Stimulated activated CD8-positive, alpha-beta memory T cell treated with anti-CD3 and anti-CD28 coated beads, Interleukin-4, amount 100 ng/mL, for 4 hours (primary cell): ENCODE measurements around the gene RAB11FIP2.
"Not testable (repeated sequence)": the region's sequence is repeated elsewhere in the genome, so short reads cannot be mapped to it uniquely, and the experiment has no call there.

Experiments used
- DNase-seq, 2 donors: peaks; one replicate each; pipeline ENCODE4 v3.0.0-alpha.2; 2020; ENCODE audit warnings: low read depth in 2 of 2, low spot score in 1 of 2

The RAB11FIP2 gene, protein sequence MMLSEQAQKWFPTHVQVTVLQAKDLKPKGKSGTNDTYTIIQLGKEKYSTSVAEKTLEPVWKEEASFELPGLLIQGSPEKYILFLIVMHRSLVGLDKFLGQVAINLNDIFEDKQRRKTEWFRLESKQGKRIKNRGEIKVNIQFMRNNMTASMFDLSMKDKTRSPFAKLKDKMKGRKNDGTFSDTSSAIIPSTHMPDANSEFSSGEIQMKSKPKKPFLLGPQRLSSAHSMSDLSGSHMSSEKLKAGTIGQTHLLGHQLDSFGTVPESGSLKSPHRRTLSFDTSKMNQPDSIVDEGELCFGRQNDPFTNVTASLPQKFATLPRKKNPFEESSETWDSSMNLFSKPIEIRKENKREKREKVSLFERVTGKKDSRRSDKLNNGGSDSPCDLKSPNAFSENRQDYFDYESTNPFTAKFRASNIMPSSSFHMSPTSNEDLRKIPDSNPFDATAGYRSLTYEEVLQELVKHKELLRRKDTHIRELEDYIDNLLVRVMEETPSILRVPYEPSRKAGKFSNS

DNA sequence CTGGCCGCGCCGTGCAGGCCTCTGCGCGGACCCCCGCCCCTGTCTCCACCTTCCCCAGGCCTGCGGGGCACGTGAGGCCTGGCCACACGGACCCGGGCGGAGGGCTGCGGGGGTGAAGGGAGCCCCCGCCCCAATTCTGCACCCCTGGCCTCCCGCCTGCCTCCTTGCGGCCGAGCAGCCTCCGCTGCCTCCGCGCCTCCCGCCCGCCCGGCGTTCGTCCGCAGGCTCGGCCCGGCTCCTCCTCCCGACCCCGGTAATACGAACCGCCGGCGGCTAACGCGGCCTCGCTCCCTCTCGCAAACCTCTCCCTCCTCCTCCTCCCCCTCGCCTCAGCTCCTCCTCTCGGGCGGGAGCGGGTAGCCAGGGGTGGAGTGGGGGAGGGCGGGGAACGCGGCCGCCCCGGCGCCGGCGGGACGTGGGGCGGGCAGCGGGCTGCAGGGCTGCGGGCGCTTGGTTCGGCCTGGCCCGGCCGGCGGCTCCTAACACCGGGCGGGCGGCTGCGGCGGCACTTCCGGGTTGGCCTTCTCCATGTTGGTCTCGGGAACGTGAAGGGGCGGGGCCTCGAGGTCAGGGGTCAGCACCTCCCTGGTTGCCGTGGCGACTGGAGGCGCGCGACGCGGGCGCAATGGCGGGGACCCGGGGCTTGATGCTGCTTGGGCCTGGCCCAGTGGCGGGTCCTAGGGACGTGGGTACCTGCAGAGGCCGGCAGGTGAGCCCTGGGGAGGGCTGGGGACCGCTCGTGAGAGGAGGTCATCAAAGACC, at the start of gene RAB11FIP2:
Gene RAB11FIP2, minus strand, starts transcription at position 547 of the 762 bp plus-strand sequence. CDS start 778 bp downstream, outside the sequence.
- DNase-seq, result peak; percentile 84 to 89

DNA sequence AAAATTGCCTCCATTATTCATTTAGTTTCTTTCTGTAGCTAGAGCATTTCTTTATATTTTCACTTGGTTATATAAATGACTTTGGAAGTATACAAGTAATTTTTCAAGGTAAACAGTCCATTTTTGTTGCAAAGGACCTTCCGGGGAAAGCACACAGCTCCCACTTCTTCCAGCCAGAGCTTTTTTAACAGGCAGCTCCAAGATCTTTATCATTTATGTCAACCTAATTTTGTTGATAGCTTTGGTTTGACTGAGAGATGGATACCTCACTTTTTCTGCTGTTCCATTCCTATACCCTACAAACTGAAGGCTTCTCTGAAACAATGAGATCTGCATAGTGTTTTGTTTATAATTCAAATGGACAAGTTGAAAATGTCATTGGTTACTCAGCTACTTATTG, 49.3 kb upstream of the RAB11FIP2 start:
- no peak for DNase-seq

DNA sequence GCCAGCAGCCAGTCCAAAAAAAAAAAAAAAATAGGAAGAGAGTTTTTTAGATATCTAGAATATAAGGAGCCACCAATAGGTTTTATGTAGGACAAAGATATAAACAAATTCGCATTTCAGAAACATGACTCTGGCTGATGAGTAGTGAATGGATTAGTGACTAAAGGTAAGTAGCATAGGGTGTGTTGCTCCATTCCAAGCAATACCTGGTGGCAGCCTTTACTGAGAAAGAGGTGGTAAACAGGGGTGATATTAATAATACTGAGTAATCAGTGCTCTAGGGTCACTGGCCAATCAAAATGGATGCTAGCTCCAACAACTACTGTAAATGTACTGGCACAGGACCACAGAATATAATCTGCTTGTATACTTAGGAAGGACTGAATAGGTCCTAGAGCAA, 45.5 kb upstream of the RAB11FIP2 start:
- no peak for DNase-seq

DNA sequence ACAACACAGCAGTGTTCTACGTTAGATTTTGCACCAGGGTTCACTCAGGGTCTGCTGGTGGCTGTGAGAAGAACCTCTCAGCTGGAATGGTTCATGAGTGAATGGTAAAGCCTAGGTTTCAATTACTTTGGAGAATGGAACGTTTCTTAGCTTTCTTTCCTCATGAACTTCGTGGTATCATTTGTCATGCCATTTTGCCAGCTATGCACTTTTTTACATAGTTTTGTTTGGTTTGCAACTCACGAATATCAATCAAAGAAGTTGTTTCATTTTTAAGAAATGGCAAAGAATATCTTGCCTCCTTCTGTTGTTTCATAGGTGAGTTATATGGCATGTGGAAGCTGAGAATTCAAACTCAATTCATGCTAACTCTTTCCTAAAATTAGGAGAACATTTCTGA, 34.1 kb upstream of the RAB11FIP2 start:
- DNase-seq, result no peak

DNA sequence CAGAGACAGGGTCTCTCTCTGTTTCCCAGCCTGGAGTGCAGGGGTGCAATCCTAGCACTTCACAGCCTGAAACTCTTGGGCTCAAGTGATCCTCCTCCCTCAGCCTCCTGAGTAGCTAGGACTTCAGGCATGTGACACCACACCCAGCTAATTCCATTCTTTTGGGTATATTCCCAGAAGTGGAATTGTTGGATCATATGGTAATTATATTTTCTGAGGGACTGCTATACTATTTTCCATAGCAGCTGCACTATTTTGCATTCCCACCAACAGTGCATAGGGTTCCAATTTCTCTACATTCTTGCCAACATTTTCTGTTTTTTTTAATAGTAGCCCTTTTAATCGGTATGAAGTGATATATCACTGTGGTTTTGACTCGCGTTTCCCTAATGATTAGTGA, 30.0 kb upstream of the RAB11FIP2 start:
- DNase-seq, result no peak

DNA sequence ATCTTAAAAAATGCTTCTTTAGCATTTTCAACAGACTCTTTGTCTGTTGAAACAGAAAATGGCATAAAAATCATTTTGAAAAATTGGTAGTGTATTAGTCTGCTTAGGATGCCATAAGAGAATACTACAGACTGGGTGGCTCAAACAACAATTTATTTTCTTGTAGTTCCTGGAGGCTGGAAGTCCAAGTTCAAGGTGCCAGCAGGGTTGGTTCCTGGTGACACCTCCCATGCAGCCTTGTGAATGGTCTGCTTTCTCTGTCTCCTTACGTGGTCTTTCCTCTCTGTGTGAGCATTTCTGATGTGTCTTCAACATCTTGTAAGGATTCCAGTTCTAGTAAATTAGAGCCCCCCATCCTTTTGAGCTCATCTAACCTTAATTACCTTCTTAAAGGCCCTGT, 26.1 kb upstream of the RAB11FIP2 start:
- DNase-seq, result no peak

DNA sequence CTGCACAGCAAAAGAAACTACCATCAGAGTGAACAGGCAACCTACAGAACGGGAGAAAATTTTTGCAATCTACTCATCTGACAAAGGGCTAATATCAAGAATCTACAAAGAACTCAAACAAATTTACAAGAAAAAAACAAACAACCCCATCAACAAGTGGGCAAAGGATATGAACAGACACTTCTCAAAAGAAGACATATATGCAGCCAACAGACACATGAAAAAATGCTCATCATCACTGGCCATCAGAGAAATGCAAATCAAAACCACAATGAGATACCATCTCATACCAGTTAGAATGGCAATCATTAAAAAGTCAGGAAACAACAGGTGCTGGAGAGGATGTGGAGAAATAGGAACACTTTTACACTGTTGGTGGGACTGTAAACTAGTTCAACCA, 20.6 kb upstream of the RAB11FIP2 start:
- not testable (repeated sequence) for DNase-seq

DNA sequence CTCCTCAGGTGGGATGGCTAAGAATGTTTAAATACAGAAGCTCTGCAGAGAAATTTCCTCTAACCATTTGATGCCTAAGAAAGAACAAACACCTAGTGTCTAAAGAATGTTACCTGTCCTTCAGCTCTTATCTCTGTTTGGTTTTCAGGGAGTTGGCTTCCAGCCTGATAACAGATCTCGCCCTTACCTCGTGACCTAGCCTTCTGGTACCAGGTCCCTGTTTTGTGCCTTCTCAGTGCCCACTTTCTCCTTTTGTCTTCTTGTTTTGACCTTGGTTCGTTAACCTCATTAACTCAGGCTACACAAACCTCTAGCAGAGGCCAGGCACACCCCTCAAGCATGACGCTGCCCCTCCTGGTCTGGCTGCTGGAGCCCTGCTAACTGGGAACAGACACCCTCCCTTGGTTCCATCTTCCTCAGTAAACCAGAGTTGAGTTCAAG, 16.1 kb upstream of the RAB11FIP2 start:
- no peak for DNase-seq

DNA sequence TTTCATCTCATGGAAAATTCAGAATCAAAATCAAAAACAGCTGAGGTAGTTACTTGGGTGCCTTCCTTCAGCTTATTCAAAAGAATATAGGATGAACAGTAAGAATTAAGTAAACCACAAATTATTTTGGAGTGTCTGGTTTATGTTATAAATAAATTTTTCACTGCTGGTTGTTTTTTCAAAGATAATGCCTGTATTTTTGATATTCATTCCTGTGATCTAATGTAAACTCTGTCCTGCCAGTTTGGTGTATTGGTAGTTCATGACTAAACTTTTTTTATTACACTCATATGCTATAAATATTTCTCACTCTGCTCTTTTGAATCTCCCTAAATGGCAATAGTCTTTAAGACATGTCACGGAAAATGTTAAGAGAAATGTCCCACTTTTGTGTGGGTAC, 11.6 kb upstream of the RAB11FIP2 start:
- DNase-seq, result no peak

DNA sequence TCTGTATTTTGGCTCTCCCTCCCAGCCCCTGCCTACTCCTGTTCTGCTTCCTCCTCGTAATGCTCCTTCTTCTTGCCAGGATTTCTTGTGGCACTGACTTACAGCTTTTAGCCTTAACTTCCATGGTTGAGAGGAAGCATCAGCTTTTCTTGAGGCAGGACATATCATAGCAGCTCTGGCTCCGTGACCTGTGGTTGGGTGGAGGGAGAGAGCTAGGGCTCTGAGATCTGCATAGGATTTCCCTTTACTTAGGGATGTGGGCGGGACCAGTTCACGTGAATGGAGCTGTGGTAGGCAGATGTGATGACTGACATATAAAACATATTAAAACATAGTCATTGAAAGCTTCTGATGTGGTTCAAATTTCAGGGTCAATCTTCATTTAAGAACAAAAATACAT, 10.6 kb upstream of the RAB11FIP2 start:
- no peak for DNase-seq

DNA sequence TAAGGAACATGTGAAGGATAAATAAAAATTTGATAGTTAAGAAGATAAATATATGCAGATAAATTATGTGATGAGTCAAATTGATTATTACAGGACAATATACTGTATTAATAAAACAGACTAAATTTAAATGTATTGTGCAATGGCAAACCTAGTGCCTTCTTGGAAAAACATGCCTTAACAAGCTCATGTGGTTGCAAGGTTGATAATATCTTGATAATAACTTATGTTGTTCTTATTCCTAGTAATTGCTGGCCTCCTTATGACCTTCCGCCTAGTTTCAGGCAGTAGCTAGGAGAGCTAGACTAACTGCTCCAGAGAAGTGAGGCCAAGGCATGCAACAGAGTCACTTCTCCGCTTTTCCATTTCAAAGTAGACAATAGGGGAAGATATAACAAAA, 7.6 kb upstream of the RAB11FIP2 start:
- DNase-seq, result no peak

DNA sequence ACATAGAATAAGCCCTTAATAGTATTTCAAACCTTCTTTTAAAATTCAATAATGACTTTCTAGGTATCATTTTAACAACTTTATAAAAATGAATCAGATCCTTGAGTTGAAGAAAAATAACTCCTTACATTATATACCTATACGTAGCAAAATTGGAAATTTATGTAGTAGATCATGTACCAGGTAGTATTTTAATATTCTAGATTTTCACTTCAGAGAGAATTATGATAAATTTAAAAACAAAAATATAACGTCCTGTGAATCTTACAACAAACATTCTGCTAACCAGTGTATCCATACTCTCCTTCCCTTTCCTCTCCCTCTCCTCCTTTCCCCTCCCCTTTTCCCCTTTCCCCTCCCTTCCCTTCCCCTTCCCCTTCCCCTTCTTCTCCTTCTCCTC, 6.1 kb upstream of the RAB11FIP2 start:
- DNase-seq, result no peak

DNA sequence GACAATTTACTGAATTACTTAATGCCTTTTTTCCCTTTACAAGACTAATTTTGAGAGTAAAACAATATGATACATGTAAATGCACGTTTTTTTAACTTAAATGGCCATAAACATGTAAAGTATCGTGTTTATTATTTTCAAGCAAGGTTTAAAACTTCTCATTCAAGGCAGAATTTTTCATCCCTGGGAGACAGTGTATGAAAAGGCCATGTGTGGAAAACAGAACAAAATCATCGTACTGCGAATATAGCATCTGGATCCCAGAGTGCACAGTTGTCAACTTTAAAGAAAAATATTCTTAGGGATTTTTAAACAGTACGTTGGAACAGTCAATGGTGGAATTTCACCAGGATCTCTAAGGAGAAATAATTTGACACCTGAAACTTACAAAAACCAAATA, 1.1 kb upstream of the RAB11FIP2 start:
- no peak for DNase-seq

DNA sequence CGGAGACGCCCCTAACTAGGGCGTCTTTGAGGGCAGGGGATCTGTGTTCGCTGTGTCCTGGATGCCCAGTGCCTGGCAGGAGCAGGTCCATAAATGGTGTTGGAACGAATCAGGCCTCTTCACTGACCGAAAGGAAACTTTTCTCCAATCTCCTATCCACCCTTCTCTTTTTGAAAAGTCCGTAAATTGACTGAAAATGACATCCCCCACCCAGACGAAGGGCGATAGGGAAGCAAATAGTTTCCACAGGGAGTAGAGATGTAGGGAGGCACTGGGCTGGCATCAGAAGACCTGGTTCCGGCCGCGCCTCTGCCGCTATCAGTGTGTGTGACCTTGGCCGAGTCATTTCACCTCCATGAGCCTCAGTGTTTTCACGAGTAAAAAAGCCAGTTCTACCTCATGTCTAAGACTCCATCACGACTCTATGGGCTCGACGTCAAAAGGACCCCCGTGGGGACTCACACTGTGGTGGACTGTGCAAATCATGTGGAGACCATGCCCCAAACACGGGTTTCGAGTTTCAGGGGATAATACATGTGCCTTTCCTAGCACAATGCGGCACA, 497 bp upstream of the RAB11FIP2 start:
- no peak for DNase-seq

DNA sequence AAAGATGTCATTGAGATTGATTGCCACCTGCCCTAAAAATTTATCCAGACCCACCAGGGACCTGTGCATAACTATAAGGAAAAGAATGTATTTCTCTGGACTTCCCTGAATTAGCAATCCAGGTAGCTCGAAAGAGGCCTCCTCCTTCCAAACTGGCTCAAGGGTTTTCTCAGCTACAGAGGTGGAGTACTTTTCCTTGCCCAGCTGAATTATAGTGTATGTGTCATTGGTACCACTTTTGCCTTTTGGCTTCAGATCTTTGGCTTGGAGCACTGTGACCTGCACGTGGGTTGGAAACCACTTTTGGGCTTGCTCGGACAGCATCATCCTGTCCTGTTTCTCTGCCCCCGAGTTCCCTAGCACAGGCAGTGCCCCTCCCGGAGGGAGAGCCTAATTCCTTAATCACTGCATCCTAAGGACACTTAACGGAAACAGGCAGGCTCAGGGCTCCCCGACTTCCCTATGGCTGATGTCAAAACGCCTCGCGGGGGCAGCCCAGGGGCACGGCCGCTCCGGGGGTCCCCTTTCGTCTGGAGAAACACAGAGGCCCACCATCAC, 825 bp downstream of the RAB11FIP2 start:
- DNase-seq, result peak in 1 of 2 donors; percentile 3

DNA sequence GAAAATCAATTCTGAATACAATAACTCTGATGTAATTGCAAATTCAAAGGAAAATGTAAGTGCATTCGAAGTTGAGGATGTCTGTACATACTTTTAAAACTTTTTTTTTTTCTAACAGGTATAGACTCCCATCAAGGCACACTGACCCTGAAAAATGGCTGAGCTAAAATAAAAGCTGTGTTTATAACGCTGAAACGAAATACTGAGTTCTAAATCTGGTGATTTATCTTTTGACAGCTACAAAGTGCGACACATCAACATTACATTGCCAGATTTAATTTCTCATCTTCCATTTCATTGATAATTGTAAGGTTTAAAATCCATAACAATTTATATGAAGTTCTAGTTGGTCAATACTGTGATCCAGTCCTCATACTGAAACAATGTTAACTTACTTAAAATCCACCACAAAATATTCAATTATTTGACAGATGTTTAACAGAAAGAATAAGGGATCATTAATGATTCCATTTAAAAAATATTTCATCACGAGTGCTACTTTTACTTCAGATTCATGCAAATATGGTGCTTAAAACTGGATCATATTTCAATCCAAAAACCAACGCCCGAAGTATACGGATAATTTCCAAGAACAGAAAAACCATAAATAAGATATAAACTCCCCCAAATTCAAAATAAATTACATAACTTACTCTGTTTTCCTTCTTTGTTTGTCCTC, 1.4 kb downstream of the RAB11FIP2 start:
- DNase-seq, result no peak

DNA sequence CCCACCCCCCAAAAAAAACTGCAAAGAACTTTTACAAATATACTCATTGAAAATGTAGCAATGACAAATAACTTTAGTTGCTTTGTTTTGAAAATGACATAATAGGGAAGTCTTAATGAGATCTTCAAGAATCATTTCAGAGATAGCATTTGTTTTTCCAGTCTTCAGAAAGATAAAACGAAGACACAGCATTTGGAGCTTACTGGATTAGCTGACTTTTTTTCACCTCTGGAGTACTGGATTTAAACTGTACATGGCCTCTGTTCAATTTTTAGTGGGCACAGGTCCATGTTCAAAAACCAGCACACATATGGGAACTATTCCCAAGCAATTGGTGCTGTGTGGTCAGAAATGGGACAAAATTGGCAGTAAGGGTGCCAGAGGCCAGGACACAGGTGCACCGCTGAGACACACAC, 3.9 kb downstream of the RAB11FIP2 start:
- DNase-seq, result no peak

DNA sequence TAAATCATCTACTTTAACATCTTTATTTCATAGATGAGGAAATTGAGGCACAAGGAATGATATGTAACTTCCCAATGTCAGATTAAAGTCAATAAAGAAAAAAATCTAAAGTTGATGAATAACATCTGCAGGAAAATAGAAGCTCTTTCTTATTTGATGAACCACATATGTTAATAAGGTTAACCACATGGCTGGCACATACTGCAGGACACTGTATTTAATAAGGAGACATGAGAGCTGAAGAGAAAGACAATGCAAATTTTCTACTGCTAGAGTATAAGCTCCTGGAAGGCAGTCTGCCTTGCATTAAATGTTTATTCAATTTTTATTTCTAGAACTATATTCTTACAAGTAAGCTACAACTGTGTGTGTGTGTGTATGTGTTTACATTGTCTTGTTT, 4.4 kb downstream of the RAB11FIP2 start:
- DNase-seq, result no peak

DNA sequence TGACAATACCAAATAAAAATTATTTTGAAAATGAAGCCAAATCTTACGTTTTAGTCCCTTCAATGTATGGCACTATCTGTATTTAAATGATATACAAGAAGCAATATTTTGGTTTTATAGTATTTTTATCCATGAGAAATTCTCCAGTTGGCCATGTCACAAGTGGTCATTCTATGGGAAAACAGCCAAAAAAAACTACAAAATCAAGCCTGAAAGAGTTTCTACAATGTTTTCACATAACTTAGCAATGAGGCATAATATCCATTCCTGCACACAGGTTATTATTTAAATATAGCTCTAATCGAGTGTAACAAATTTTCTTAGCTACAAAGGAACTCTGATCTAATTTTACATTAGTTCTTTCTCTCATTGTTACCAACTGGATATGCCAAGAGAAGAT, 5.4 kb downstream of the RAB11FIP2 start:
- DNase-seq, result no peak

DNA sequence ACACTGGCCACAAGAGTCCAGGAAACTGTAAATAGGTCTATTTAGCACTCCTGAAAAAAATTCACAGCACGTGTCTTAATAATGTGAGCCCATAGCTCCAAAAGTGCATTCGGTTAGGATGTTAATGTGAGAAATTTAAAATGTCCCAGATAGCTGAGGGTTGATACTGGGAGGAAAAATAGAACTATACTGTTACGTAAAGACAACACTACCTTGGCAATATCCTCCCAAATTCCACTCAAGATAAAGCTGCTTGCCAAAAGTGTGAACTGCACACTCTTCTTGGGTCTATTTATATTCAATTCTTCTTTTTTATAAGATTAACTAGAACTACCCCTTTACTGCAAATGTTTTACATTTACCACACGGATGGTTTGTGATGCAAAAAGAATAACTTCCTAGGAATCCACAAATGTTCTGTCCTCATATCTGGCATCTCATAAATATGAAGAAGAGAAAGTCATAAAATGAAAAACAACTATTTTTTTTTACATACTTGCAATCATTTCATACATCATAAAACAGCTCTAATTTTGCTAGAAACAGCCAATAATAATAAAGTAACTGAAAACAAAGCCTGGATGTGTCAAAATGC, 10.4 kb downstream of the RAB11FIP2 start:
- no peak for DNase-seq
